HCT116 (cell line): ENCODE measurements around the gene F2R. TPM values are rescaled to one million over a fixed set of nuclear protein-coding genes. Genes with fewer than 3 reads are reported as not detected.

Experiments
- ATAC-seq: fragments of 200-7000 bp; cut with Tn5 transposase; 2 replicates; pipeline ENCODE4 v1.9.1; 2020; ENCODE audit warnings: mild to moderate bottlenecking, moderate library complexity
- BruUV-seq: library from RNA; stranded (reverse); fragments of 400-500 nt; replicated peaks from 2 replicates; lab custom pipeline; 2021; lab: Mats Ljungman, UMichigan
- CTCF ChIA-PET: fragments of 300-600 bp; sonication (Branson Sonifier 250); formaldehyde crosslinking; loops from one replicate; lab custom pipeline; 2021; ENCODE audit warnings: antibody characterized with exemption; lab: Charles Lee
- POLR2A ChIA-PET: fragments of 300-600, 350-600 bp; sonication (Branson Sonifier 250); formaldehyde crosslinking; loops from one replicate; lab custom pipeline; 2021; ENCODE audit warnings: antibody characterized with exemption; lab: Charles Lee
- RAD21 ChIA-PET, 2 experiments: fragments of 300-600 bp; sonication (Branson Sonifier 250); formaldehyde crosslinking; loops; one replicate each; lab custom pipeline; 2023; ENCODE audit warnings: low total read pairs in 2 of 2; ENCODE audit not compliant: uncharacterized antibody in 2 of 2, unreplicated experiment in 2 of 2, low non-redundant PET in 1 of 2; lab: Charles Lee
- DNase-seq: peaks from one replicate; pipeline ENCODE4 v3.0.0-alpha.2; 2010; ENCODE audit warnings: low read depth, low spot score
- H2AFZ ChIP-seq: fragments of 200-600 bp; shearing (Covaris generic), sonication (generic); 2 replicates; pipeline ENCODE4 v1.6.1; 2017; ENCODE audit warnings: low read depth, mixed run types, mixed read lengths, antibody characterized with exemption, low read length; ENCODE audit not compliant: poor library complexity, severe bottlenecking
- H3K27ac ChIP-seq: 2 replicates; pipeline ENCODE4 v1.5.1; 2012; ENCODE audit warnings: low read depth, low read length
- H3K27me3 ChIP-seq: fragments of 200-600 bp; sonication (generic); 2 replicates; pipeline ENCODE4 v1.6.1; 2016; ENCODE audit warnings: mixed run types, low read length, mixed read lengths; ENCODE audit not compliant: insufficient read depth
- H3K36me3 ChIP-seq, 2 experiments: fragments of 200-500 bp in 1 of 2; fragments of 200-600 bp in 1 of 2; sonication (Bioruptor generic) in 1 of 2; sonication (generic) in 1 of 2; 2 replicates each; pipeline versions ENCODE4 v1.5.1 to v1.6.1; 2014 to 2016; ENCODE audit warnings: low read length in 2 of 2, inconsistent platforms in 1 of 2, mixed read lengths in 1 of 2, mixed run types in 1 of 2; ENCODE audit not compliant: insufficient read depth in 2 of 2, control insufficient read depth in 1 of 2
- H3K4me1 ChIP-seq, 2 experiments: fragments of 200-600 bp in 1 of 2; sonication (generic) in 1 of 2; 2 replicates each; pipeline versions ENCODE4 v1.5.1 to v1.6.1; 2012 to 2017; ENCODE audit warnings: low read length in 2 of 2, inconsistent platforms in 1 of 2, mild to moderate bottlenecking in 1 of 2, mixed read lengths in 1 of 2, mixed run types in 1 of 2, moderate library complexity in 1 of 2; ENCODE audit not compliant: insufficient read depth in 2 of 2, control insufficient read depth in 1 of 2
- H3K4me2 ChIP-seq: fragments of 200-600 bp; sonication (generic); 2 replicates; pipeline ENCODE4 v1.6.1; 2017; ENCODE audit warnings: mixed run types, low read length, mixed read lengths
- H3K4me3 ChIP-seq, 2 experiments: fragments of 200-600 bp in 1 of 2; sonication (generic) in 1 of 2; replicated peaks in 1 of 2; 2 replicates each; pipeline ENCODE4 v1.5.1; 2011 to 2016; ENCODE audit warnings: low read length in 2 of 2, control low read depth in 1 of 2, low read depth in 1 of 2, mild to moderate bottlenecking in 1 of 2, mixed read lengths in 1 of 2, mixed run types in 1 of 2
- H3K79me2 ChIP-seq: fragments of 200-600 bp; sonication (generic); 2 replicates; pipeline ENCODE4 v1.6.1; 2017; ENCODE audit warnings: mild to moderate bottlenecking, mixed run types, low read length, moderate library complexity, mixed read lengths; ENCODE audit not compliant: insufficient read depth
- H3K9ac ChIP-seq: fragments of 200-600 bp; sonication (generic); 2 replicates; pipeline ENCODE4 v1.6.1; 2016; ENCODE audit warnings: low read length, mixed read lengths
- H3K9me2 ChIP-seq: fragments of 200-600 bp; sonication (generic), shearing (Covaris generic); 2 replicates; pipeline ENCODE4 v1.6.1; 2017; ENCODE audit warnings: mixed run types, mild to moderate bottlenecking, moderate library complexity; ENCODE audit not compliant: insufficient read depth
- H3K9me3 ChIP-seq, 2 experiments: fragments of 200-500 bp in 1 of 2; fragments of 200-600 bp in 1 of 2; sonication (Bioruptor generic) in 1 of 2; sonication (generic) in 1 of 2; 2 replicates each; pipeline ENCODE4 v1.6.1; 2014 to 2017; ENCODE audit warnings: low read length in 2 of 2, mixed read lengths in 2 of 2, inconsistent platforms in 1 of 2, low read depth in 1 of 2, mild to moderate bottlenecking in 1 of 2, mixed run types in 1 of 2, moderate library complexity in 1 of 2; ENCODE audit not compliant: control insufficient read depth in 1 of 2, insufficient read depth in 1 of 2
- H4K20me1 ChIP-seq: fragments of 200-600 bp; sonication (generic), shearing (Covaris generic); 2 replicates; pipeline ENCODE4 v1.6.1; 2017; ENCODE audit warnings: mixed run types, mild to moderate bottlenecking, moderate library complexity; ENCODE audit not compliant: insufficient read depth
- CBX3 ChIP-seq: IDR thresholded peaks from 2 replicates; pipeline ENCODE4 v1.6.1; 2012; ENCODE audit warnings: low read depth
- EGR1 ChIP-seq: IDR thresholded peaks from 2 replicates; pipeline ENCODE4 v1.6.1; 2012; ENCODE audit warnings: low read depth
- ELF1 ChIP-seq: IDR thresholded peaks from 2 replicates; pipeline ENCODE4 v1.6.1; 2012; ENCODE audit warnings: low read depth, borderline replicate concordance
- EZH2 ChIP-seq: fragments of 200-600 bp; sonication (generic); IDR thresholded peaks from 2 replicates; pipeline ENCODE4 v1.6.1; 2017; ENCODE audit warnings: antibody characterized with exemption, mixed run types
- JUND ChIP-seq: IDR thresholded peaks from 2 replicates; pipeline ENCODE4 v1.6.1; 2012
- POLR2AphosphoS5 ChIP-seq: IDR thresholded peaks from 2 replicates; pipeline ENCODE4 v1.6.1; 2011; ENCODE audit warnings: mild to moderate bottlenecking, low read depth, low read length, moderate library complexity
- TCF7L2 ChIP-seq: IDR thresholded peaks from 2 replicates; pipeline ENCODE4 v1.7.0; 2011; ENCODE audit warnings: borderline replicate concordance, inconsistent platforms; ENCODE audit not compliant: insufficient read depth, insufficient read length; ENCODE audit errors: extremely low read depth
- intact Hi-C: fragments of 100-400 bp; cut with micrococcal nuclease; formaldehyde crosslinking; loops from 2 replicates; pipeline ENCODE4 v1.10.0; 2022
- total RNA-seq: library from RNA; stranded (reverse); gene quantifications from one replicate; pipeline ENCODE4 v1.2.1, GENCODE V29; 2021; ENCODE audit not compliant: unreplicated experiment
- TF ChIP-seq, protein P1 (sequence below), 3 experiments: fragments of 200-600 bp in 1 of 3; sonication (generic) in 1 of 3; IDR thresholded peaks in 2 of 3; conservative IDR thresholded peaks in 1 of 3; 2 replicates each; pipeline ENCODE4 v1.5.1; 2012 to 2017; ENCODE audit warnings: low read depth in 2 of 3, low read length in 2 of 3, antibody characterized with exemption in 1 of 3, borderline replicate concordance in 1 of 3, control low read depth in 1 of 3, mild to moderate bottlenecking in 1 of 3, mixed read lengths in 1 of 3, mixed run types in 1 of 3, moderate library complexity in 1 of 3; ENCODE audit not compliant: insufficient read depth in 1 of 3

Gene F2R
- total RNA-seq, 1 experiment from 2014 or later: 16.6 TPM

- Histone ChIP-seq H4K20me1 (no peaks in the 10 kb centered on the region), H3K4me3 (no peak overlapping the region), H3K36me3 (peaks cover 0 to 6% of the 10 kb centered on the region in 2 experiments; a peak in 1 of 4 replicates), H3K4me1 (peaks cover 5 to 20% of the 10 kb centered on the region in 2 experiments; a peak in 3 of 4 replicates), H3K4me2 (no peak overlapping the region), H3K9me2 (no peaks in the 10 kb centered on the region), H3K9ac (no peak overlapping the region), H3K27ac (no peak overlapping the region), H2AFZ (no peak overlapping the region), H3K9me3 (0 out of 4 replicates have a peak, but pooled peaks cover 0 to 5% of the 10 kb centered on the region in 2 experiments), H3K79me2 (no peaks in the 10 kb centered on the region; the same call in 1 of the 2 replicates), H3K27me3 (no peaks in the 10 kb centered on the region)
- ChIA-PET RAD21 (no interaction called here), CTCF (no interaction called here), POLR2A (no interaction called here)
- no TSS peak for BruUV-seq
- no peak for ATAC-seq
- TF ChIP-seq CBX3 (no peak), POLR2AphosphoS5 (no peak), TCF7L2 (no peak), JUND (no peak), EGR1 (no peak), ELF1 (no peak), EZH2 (no peak)
- TF ChIP-seq, protein P1, sequence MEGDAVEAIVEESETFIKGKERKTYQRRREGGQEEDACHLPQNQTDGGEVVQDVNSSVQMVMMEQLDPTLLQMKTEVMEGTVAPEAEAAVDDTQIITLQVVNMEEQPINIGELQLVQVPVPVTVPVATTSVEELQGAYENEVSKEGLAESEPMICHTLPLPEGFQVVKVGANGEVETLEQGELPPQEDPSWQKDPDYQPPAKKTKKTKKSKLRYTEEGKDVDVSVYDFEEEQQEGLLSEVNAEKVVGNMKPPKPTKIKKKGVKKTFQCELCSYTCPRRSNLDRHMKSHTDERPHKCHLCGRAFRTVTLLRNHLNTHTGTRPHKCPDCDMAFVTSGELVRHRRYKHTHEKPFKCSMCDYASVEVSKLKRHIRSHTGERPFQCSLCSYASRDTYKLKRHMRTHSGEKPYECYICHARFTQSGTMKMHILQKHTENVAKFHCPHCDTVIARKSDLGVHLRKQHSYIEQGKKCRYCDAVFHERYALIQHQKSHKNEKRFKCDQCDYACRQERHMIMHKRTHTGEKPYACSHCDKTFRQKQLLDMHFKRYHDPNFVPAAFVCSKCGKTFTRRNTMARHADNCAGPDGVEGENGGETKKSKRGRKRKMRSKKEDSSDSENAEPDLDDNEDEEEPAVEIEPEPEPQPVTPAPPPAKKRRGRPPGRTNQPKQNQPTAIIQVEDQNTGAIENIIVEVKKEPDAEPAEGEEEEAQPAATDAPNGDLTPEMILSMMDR (IDR thresholded peaks at IDR 0.05 in 2 of 3, conservative IDR thresholded peaks at IDR 0.05 in 1 of 3; ENCODE audit: borderline replicate concordance in 1 of 3, insufficient read depth in 1 of 3, low read depth in 2 of 3, low read length in 2 of 3): no peak
- DNase-seq: no peak
- intact Hi-C loops: no loop called here
Observed at GRCh38 chr5:76732405-76733048, 16.6 kb downstream of the F2R start.
